HEK293T (cell line): Measurements from ENCODE around the gene MICU1.

Experiments used
- ARNT ChIP-seq: fragments of 450-650 bp; IDR thresholded peaks from 2 replicates; pipeline ENCODE4 v1.6.1; 2017; ENCODE audit warnings: mild to moderate bottlenecking
- CTBP1 ChIP-seq: fragments of 450-650 bp; IDR thresholded peaks from 2 replicates; pipeline ENCODE4 v1.6.1; 2016; ENCODE audit warnings: borderline replicate concordance
- FOXA1 ChIP-seq: fragments of 450-650 bp; IDR thresholded peaks from 2 replicates; pipeline ENCODE4 v1.6.1; 2016; ENCODE audit warnings: mild to moderate bottlenecking
- HDGF ChIP-seq: fragments of 450-650 bp; IDR thresholded peaks from 2 replicates; pipeline ENCODE4 v1.6.1; 2017; ENCODE audit warnings: antibody characterized with exemption, borderline replicate concordance
- NFRKB ChIP-seq: fragments of 450-650 bp; IDR thresholded peaks from 2 replicates; pipeline ENCODE4 v1.6.1; 2016; ENCODE audit warnings: mild to moderate bottlenecking, moderate library complexity
- SP1 ChIP-seq: fragments of 450-650 bp; IDR thresholded peaks from 2 replicates; pipeline ENCODE4 v1.6.1; 2017
- SUZ12 ChIP-seq: fragments of 450-650 bp; IDR thresholded peaks from 2 replicates; pipeline ENCODE4 v1.6.1; 2016; ENCODE audit warnings: mild to moderate bottlenecking
- ZNF384 ChIP-seq: fragments of 450-650 bp; IDR thresholded peaks from 2 replicates; pipeline ENCODE4 v1.6.1; 2016
- TF ChIP-seq, protein P1 (sequence below): fragments of 450-650 bp; IDR thresholded peaks from 2 replicates; pipeline ENCODE4 v1.6.1; 2016

GRCh38 chr10:72379062-72379461, 246.8 kb downstream of the MICU1 start:
- no peak for TF ChIP-seq HDGF
- TF ChIP-seq FOXA1, result no peak
- TF ChIP-seq SP1, result no peak
- TF ChIP-seq NFRKB, result no peak
- TF ChIP-seq, protein P1, sequence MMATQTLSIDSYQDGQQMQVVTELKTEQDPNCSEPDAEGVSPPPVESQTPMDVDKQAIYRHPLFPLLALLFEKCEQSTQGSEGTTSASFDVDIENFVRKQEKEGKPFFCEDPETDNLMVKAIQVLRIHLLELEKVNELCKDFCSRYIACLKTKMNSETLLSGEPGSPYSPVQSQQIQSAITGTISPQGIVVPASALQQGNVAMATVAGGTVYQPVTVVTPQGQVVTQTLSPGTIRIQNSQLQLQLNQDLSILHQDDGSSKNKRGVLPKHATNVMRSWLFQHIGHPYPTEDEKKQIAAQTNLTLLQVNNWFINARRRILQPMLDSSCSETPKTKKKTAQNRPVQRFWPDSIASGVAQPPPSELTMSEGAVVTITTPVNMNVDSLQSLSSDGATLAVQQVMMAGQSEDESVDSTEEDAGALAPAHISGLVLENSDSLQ, result no peak
- TF ChIP-seq CTBP1, result no peak
- TF ChIP-seq ARNT, result no peak
- TF ChIP-seq SUZ12, result no peak
- TF ChIP-seq ZNF384, result no peak
